WTC11 (cell line): Measurements from ENCODE around the gene PTPRN2. TPM values are rescaled to one million over a fixed set of nuclear protein-coding genes. Genes with fewer than 3 reads are reported as not detected.
"Not testable (repeated sequence)": the region's sequence is repeated elsewhere in the genome, so short reads cannot be mapped to it uniquely, and the experiment has no call there.

Experiments used
- ATAC-seq: fragments of 200-7000 bp; cut with Tn5 transposase; 2 replicates; pipeline ENCODE4 v1.10.0; 2021; ENCODE audit warnings: mild to moderate bottlenecking, moderate library complexity
- CTCF ChIA-PET: fragments of 300-600 bp; sonication (Branson Sonifier 250); formaldehyde crosslinking; loops from one replicate; lab custom pipeline; 2021; ENCODE audit warnings: antibody characterized with exemption; lab: Charles Lee
- POLR2A ChIA-PET: fragments of 350-600 bp; sonication (Branson Sonifier 250); formaldehyde crosslinking; loops from one replicate; lab custom pipeline; 2021; ENCODE audit warnings: antibody characterized with exemption; lab: Charles Lee
- DNase-seq: peaks from one replicate; pipeline ENCODE4 v3.0.0; 2021; ENCODE audit warnings: low spot score
- H3K27ac Mint-ChIP-seq: 2 replicates; pipeline ENCODE4 v1.8.0; 2021; ENCODE audit warnings: mixed read lengths
- H3K27me3 Mint-ChIP-seq: 2 replicates; pipeline ENCODE4 v1.8.0; 2021; ENCODE audit warnings: low read depth, mild to moderate bottlenecking, moderate library complexity, mixed read lengths
- H3K36me3 Mint-ChIP-seq: 2 replicates; pipeline ENCODE4 v1.8.0; 2021; ENCODE audit warnings: mixed read lengths
- H3K4me1 Mint-ChIP-seq: 2 replicates; pipeline ENCODE4 v1.8.0; 2022; ENCODE audit warnings: mixed read lengths
- H3K4me3 Mint-ChIP-seq: 2 replicates; pipeline ENCODE4 v1.8.0; 2021; ENCODE audit warnings: mild to moderate bottlenecking, moderate library complexity, mixed read lengths
- H3K9me3 Mint-ChIP-seq: 2 replicates; pipeline ENCODE4 v1.8.0; 2021; ENCODE audit warnings: mixed read lengths
- CREB1 ChIP-seq: sonication (generic); formaldehyde crosslinking; IDR thresholded peaks from 2 replicates; pipeline ENCODE4 v1.8.0; 2023; ENCODE audit warnings: mild to moderate bottlenecking, missing genetic modification reagents
- CREM ChIP-seq: sonication (generic); formaldehyde crosslinking; IDR thresholded peaks from 2 replicates; pipeline ENCODE4 v1.8.1; 2022; ENCODE audit warnings: mild to moderate bottlenecking, missing genetic modification reagents, moderate library complexity
- E2F1 ChIP-seq: sonication (generic); formaldehyde crosslinking; IDR thresholded peaks from 2 replicates; pipeline ENCODE4 v1.8.0; 2022; ENCODE audit warnings: mild to moderate bottlenecking, missing genetic modification reagents
- ELF4 ChIP-seq: sonication (generic); formaldehyde crosslinking; IDR thresholded peaks from 2 replicates; pipeline ENCODE4 v1.8.1; 2022; ENCODE audit warnings: low read depth, mild to moderate bottlenecking, moderate library complexity, missing genetic modification reagents
- GRHL2 ChIP-seq: fragments of 250-450 bp; sonication (Bioruptor Pico); IDR thresholded peaks from 2 replicates; pipeline ENCODE4 v1.8.0; 2022; ENCODE audit warnings: mild to moderate bottlenecking, moderate library complexity; ENCODE audit not compliant: insufficient replicate concordance, severe bottlenecking
- IRF1 ChIP-seq: sonication (generic); formaldehyde crosslinking; IDR thresholded peaks from 2 replicates; pipeline ENCODE4 v1.8.0; 2023; ENCODE audit warnings: missing genetic modification reagents
- IRF2 ChIP-seq: sonication (generic); formaldehyde crosslinking; IDR thresholded peaks from 2 replicates; pipeline ENCODE4 v1.8.0; 2022; ENCODE audit warnings: low read depth, missing genetic modification reagents, borderline replicate concordance
- JUN ChIP-seq: sonication (generic); formaldehyde crosslinking; IDR thresholded peaks from 2 replicates; pipeline ENCODE4 v1.8.0; 2023; ENCODE audit warnings: mild to moderate bottlenecking, missing genetic modification reagents
- KAT7 ChIP-seq: sonication (generic); formaldehyde crosslinking; IDR thresholded peaks from 2 replicates; pipeline ENCODE4 v1.8.1; 2023; ENCODE audit warnings: missing genetic modification reagents, mild to moderate bottlenecking, borderline replicate concordance
- MAX ChIP-seq: sonication (generic); formaldehyde crosslinking; IDR thresholded peaks from 2 replicates; pipeline ENCODE4 v1.8.0; 2022; ENCODE audit warnings: mild to moderate bottlenecking, missing genetic modification reagents
- NFE2L1 ChIP-seq: sonication (generic); formaldehyde crosslinking; IDR thresholded peaks from 2 replicates; pipeline ENCODE4 v1.8.1; 2023; ENCODE audit warnings: missing genetic modification reagents
- NR1H2 ChIP-seq: sonication (generic); formaldehyde crosslinking; IDR thresholded peaks from 2 replicates; pipeline ENCODE4 v1.9.0; 2021; ENCODE audit warnings: mild to moderate bottlenecking, moderate library complexity, missing genetic modification reagents
- NR2C2 ChIP-seq: sonication (generic); formaldehyde crosslinking; IDR thresholded peaks from 2 replicates; pipeline ENCODE4 v1.8.0; 2022; ENCODE audit warnings: mild to moderate bottlenecking, missing genetic modification reagents
- PRRX2 ChIP-seq: fragments of 250-450 bp; sonication (Bioruptor Pico); IDR thresholded peaks from 2 replicates; pipeline ENCODE4 v1.8.0; 2021; ENCODE audit warnings: mild to moderate bottlenecking
- SMAD3 ChIP-seq: sonication (generic); formaldehyde crosslinking; IDR thresholded peaks from 2 replicates; pipeline ENCODE4 v1.8.0; 2022; ENCODE audit warnings: missing genetic modification reagents, mild to moderate bottlenecking, borderline replicate concordance
- TP53 ChIP-seq: sonication (generic); formaldehyde crosslinking; IDR thresholded peaks from 2 replicates; pipeline ENCODE4 v1.8.1; 2023; ENCODE audit warnings: mild to moderate bottlenecking, missing genetic modification reagents
- ZNF281 ChIP-seq: sonication (generic); formaldehyde crosslinking; IDR thresholded peaks from 2 replicates; pipeline ENCODE4 v1.8.0; 2023; ENCODE audit warnings: mild to moderate bottlenecking, missing genetic modification reagents
- ZNF671 ChIP-seq: fragments of 250-450 bp; sonication (Bioruptor Pico); IDR thresholded peaks from 2 replicates; pipeline ENCODE4 v1.8.0; 2021; ENCODE audit warnings: mild to moderate bottlenecking
- ZSCAN18 ChIP-seq: fragments of 250-450 bp; sonication (Bioruptor Pico); IDR thresholded peaks from 2 replicates; pipeline ENCODE4 v2.1.2; 2022; ENCODE audit warnings: mild to moderate bottlenecking, moderate library complexity
- total RNA-seq: library from RNA; stranded (reverse); gene quantifications from 3 replicates; pipeline ENCODE4 v1.2.3, GENCODE V29; 2021

Gene PTPRN2
- total RNA-seq, 1 experiment from 2014 or later, result 4.7 TPM

- Mint-ChIP-seq H3K9me3 (peaks cover 22% of the 10 kb centered on the region), H3K36me3 (peaks cover 5% of the 10 kb centered on the region; the same call in 1 of the 2 replicates), H3K4me3 (no peak overlapping the region), H3K4me1 (no peaks in the 10 kb centered on the region)
- no peak for DNase-seq
- TF ChIP-seq ZNF671 (CRISPR knock-in tag) (no peak), JUN (no peak), E2F1 (CRISPR knock-in tag) (no peak), TP53 (no peak), ELF4 (CRISPR knock-in tag) (no peak)
- TF ChIP-seq, all 79 proteins: peak for 0
- ATAC-seq, result no peak
- POLR2A ChIA-PET, result interaction anchor here (1.2 kb wide), 1 partner anchor 22 kb away, joined by 3 read pairs; no protein-coding TSS in a partner anchor
- Mint-ChIP-seq H3K27ac (no peak overlapping the region), H3K27me3 (peaks cover 6% of the 10 kb centered on the region; the same call in 1 of the 2 replicates)
- CTCF ChIA-PET, result no interaction called here
Measured at GRCh38 chr7:158458096-158458495, 129.5 kb downstream of the PTPRN2 start.

- H3K27me3 Mint-ChIP-seq, H3K36me3 Mint-ChIP-seq, ATAC-seq, CTCF ChIA-PET, H3K4me3 Mint-ChIP-seq, H3K4me1 Mint-ChIP-seq, DNase-seq, H3K27ac Mint-ChIP-seq: not testable (repeated sequence)
- peaks cover 21% of the 10 kb centered on the region for H3K9me3 Mint-ChIP-seq
- POLR2A ChIA-PET, result interaction anchor here (1.2 kb wide), 1 partner anchor 22 kb away, joined by 3 read pairs; no protein-coding TSS in a partner anchor
Measured at GRCh38 chr7:158457586-158457985, 130.0 kb downstream of the PTPRN2 start.

- H3K27ac Mint-ChIP-seq, result no peak overlapping the region
- POLR2A ChIA-PET, result no interaction called here
- peaks cover 2% of the 10 kb centered on the region; the same call in 1 of the 2 replicates for H3K27me3 Mint-ChIP-seq
- H3K36me3 Mint-ChIP-seq, result peaks cover 5% of the 10 kb centered on the region; the same call in 1 of the 2 replicates
- ATAC-seq, result no peak
- H3K9me3 Mint-ChIP-seq, result peaks cover 21% of the 10 kb centered on the region
- no peak overlapping the region for H3K4me3 Mint-ChIP-seq
- no peak for TF ChIP-seq MAX
- no peak for TF ChIP-seq PRRX2 (CRISPR knock-in tag)
- TF ChIP-seq NR1H2 (CRISPR knock-in tag), result no peak
- TF ChIP-seq IRF2, result no peak
- TF ChIP-seq, all 79 proteins: peak for 0
- CTCF ChIA-PET, result no interaction called here
- peaks cover 19% of the 10 kb centered on the region for H3K4me1 Mint-ChIP-seq
- DNase-seq, result no peak
Measured at GRCh38 chr7:158454631-158455030, 133.0 kb downstream of the PTPRN2 start.

- ChIA-PET POLR2A (no interaction called here), CTCF (no interaction called here)
- TF ChIP-seq CREM (CRISPR knock-in tag), result no peak
- TF ChIP-seq SMAD3 (CRISPR knock-in tag), result no peak
- TF ChIP-seq NR2C2, result no peak
- Mint-ChIP-seq H3K27me3 (peaks cover 2% of the 10 kb centered on the region; the same call in 1 of the 2 replicates), H3K4me3 (no peak overlapping the region), H3K36me3 (peaks cover 5% of the 10 kb centered on the region; the same call in 1 of the 2 replicates), H3K9me3 (peaks cover 21% of the 10 kb centered on the region), H3K4me1 (peaks cover 19% of the 10 kb centered on the region), H3K27ac (peak overlapping the region; percentile 7; the same call in 1 of the 2 replicates)
- DNase-seq (no peak), ATAC-seq (no peak)
Measured at GRCh38 chr7:158453663-158454062, 134.0 kb downstream of the PTPRN2 start.

GRCh38 chr7:158452331-158452730 is 135.3 kb downstream of the PTPRN2 start:
- POLR2A ChIA-PET, result no interaction called here
- Mint-ChIP-seq H3K27me3 (no peaks in the 10 kb centered on the region), H3K27ac (no peak overlapping the region), H3K9me3 (peaks cover 21% of the 10 kb centered on the region), H3K36me3 (peaks cover 5% of the 10 kb centered on the region; the same call in 1 of the 2 replicates), H3K4me1 (peaks cover 19% of the 10 kb centered on the region), H3K4me3 (no peak overlapping the region)
- DNase-seq (no peak), ATAC-seq (no peak)
- CTCF ChIA-PET, result no interaction called here
- TF ChIP-seq NR2C2 (no peak), ZNF281 (no peak), KAT7 (CRISPR knock-in tag) (no peak), GRHL2 (CRISPR knock-in tag) (no peak), IRF1 (CRISPR knock-in tag) (no peak), PRRX2 (CRISPR knock-in tag) (no peak), IRF2 (no peak), CREB1 (no peak), ZSCAN18 (CRISPR knock-in tag) (no peak), E2F1 (CRISPR knock-in tag) (no peak), NFE2L1 (CRISPR knock-in tag) (no peak)
